ENCODE results near the gene ARHGAP28.

- TF ChIP-seq CTCF (IDR thresholded peaks at IDR 0.05) (no peak), EP300 (IDR thresholded peaks at IDR 0.05) (no peak), POLR2AphosphoS5 (IDR thresholded peaks at IDR 0.05) (no peak), POLR2A (IDR thresholded peaks at IDR 0.05) (no peak)
Observed at GRCh38 chr18:6738622-6739021, 9.1 kb downstream of the ARHGAP28 start.

All from upper lobe of left lung (tissue), 4 donors.